PC-9 (cell line): ENCODE measurements around the gene KCNK10. TPM values are rescaled to one million over a fixed set of nuclear protein-coding genes. Genes with fewer than 3 reads are reported as not detected.

Experiments used
- BruUV-seq: library from RNA; stranded (reverse); fragments of 400-500 nt; replicated peaks from 2 replicates; lab custom pipeline; 2021; lab: Mats Ljungman, UMichigan
- CTCF ChIA-PET: fragments of 300-600 bp; sonication (Branson Sonifier 250); formaldehyde crosslinking; loops from one replicate; lab custom pipeline; 2022; ENCODE audit warnings: antibody characterized with exemption; lab: Charles Lee
- POLR2A ChIA-PET: fragments of 300-600 bp; sonication (Branson Sonifier 250); formaldehyde crosslinking; loops from one replicate; lab custom pipeline; 2022; ENCODE audit warnings: antibody characterized with exemption; ENCODE audit not compliant: unreplicated experiment; lab: Charles Lee
- DNase-seq, 2 experiments: peaks; one replicate each; pipeline versions ENCODE4 v3.0.0 to v3.0.0-alpha.2; 2015 to 2022; ENCODE audit warnings: mixed read lengths in 1 of 2
- H2AFZ ChIP-seq: fragments of 200-600 bp; sonication (generic); 2 replicates; pipeline ENCODE4 v1.8.1; 2017; ENCODE audit warnings: antibody characterized with exemption
- H3F3A ChIP-seq: fragments of 200-600 bp; sonication (generic); 2 replicates; pipeline ENCODE4 v1.8.1; 2017; ENCODE audit warnings: antibody characterized with exemption, mild to moderate bottlenecking, low read depth; ENCODE audit not compliant: insufficient read depth
- H3K27ac ChIP-seq: fragments of 200-600 bp; sonication (generic); 2 replicates; pipeline ENCODE4 v1.6.1; 2016; ENCODE audit warnings: mixed run types
- H3K27me3 ChIP-seq: fragments of 200-600 bp; sonication (generic); 2 replicates; pipeline ENCODE4 v1.6.1; 2016; ENCODE audit warnings: low read depth, mixed run types; ENCODE audit not compliant: insufficient read depth
- H3K36me3 ChIP-seq: fragments of 200-600 bp; sonication (generic); 2 replicates; pipeline ENCODE4 v1.6.1; 2016; ENCODE audit warnings: low read depth, mixed run types
- H3K4me1 ChIP-seq: fragments of 200-600 bp; sonication (generic); replicated peaks from 2 replicates; pipeline ENCODE4 v1.6.1; 2016; ENCODE audit warnings: mixed run types; ENCODE audit not compliant: insufficient read depth
- H3K4me2 ChIP-seq: fragments of 200-600 bp; sonication (generic); 2 replicates; pipeline ENCODE4 v1.6.1; 2017; ENCODE audit warnings: mixed run types
- H3K4me3 ChIP-seq: fragments of 200-600 bp; sonication (generic); 2 replicates; pipeline ENCODE4 v1.6.1; 2016; ENCODE audit warnings: mixed run types
- H3K79me2 ChIP-seq: fragments of 200-600 bp; sonication (generic); 2 replicates; pipeline ENCODE4 v1.6.1; 2017; ENCODE audit warnings: low read depth, mixed run types
- H3K9me2 ChIP-seq: fragments of 200-600 bp; sonication (generic); 2 replicates; pipeline ENCODE4 v1.8.1; 2017; ENCODE audit warnings: mild to moderate bottlenecking; ENCODE audit not compliant: insufficient read depth
- H3K9me3 ChIP-seq: fragments of 200-600 bp; sonication (generic); 2 replicates; pipeline ENCODE4 v1.8.1; 2016; ENCODE audit warnings: low read depth; ENCODE audit not compliant: insufficient read depth
- H4K20me1 ChIP-seq: fragments of 200-600 bp; sonication (generic); 2 replicates; pipeline ENCODE4 v1.8.1; 2017; ENCODE audit not compliant: insufficient read depth
- CTCF ChIP-seq: fragments of 200-600 bp; sonication (generic); conservative IDR thresholded peaks from 2 replicates; pipeline ENCODE4 v1.6.1; 2017; ENCODE audit warnings: mixed run types, antibody characterized with exemption, mild to moderate bottlenecking, moderate library complexity
- EZH2 ChIP-seq: fragments of 200-600 bp; sonication (generic); IDR thresholded peaks from 2 replicates; pipeline ENCODE4 v1.8.0; 2017; ENCODE audit warnings: antibody characterized with exemption, low read depth
- intact Hi-C: fragments of 100-400 bp; cut with micrococcal nuclease; formaldehyde crosslinking; loops from one replicate; pipeline ENCODE4 v1.10.0; 2022; ENCODE audit not compliant: unreplicated experiment
- total RNA-seq: library from RNA; stranded (reverse); gene quantifications from 2 replicates; pipeline ENCODE4 v1.2.3, GENCODE V29; 2021

KCNK10 gene
- total RNA-seq, 1 experiment from 2014 or later, result not detected

- no peaks in the 10 kb centered on the region for H3K9me3 ChIP-seq
- no peak overlapping the region for H3K27ac ChIP-seq
- POLR2A ChIA-PET, result no interaction called here
- TF ChIP-seq CTCF (no peak), EZH2 (no peak)
- no peaks in the 10 kb centered on the region for H3K79me2 ChIP-seq
- no peaks in the 10 kb centered on the region for H3F3A ChIP-seq
- DNase-seq, result no peak
- H3K9me2 ChIP-seq, result no peaks in the 10 kb centered on the region
- H2AFZ ChIP-seq, result no peak overlapping the region
- no peaks in the 10 kb centered on the region for H3K36me3 ChIP-seq
- no peak overlapping the region for H3K4me3 ChIP-seq
- peaks cover 39% of the 10 kb centered on the region for H3K27me3 ChIP-seq
- CTCF ChIA-PET, result no interaction called here
- H3K4me1 ChIP-seq, result no peaks in the 10 kb centered on the region
- BruUV-seq, result no TSS peak
- intact Hi-C loops, result no loop called here
- H4K20me1 ChIP-seq, result no peaks in the 10 kb centered on the region
- no peak overlapping the region for H3K4me2 ChIP-seq
Measured at GRCh38 chr14:88258021-88258420, 65.0 kb downstream of the KCNK10 start.

- ChIA-PET POLR2A (no interaction called here), CTCF (no interaction called here)
- Histone ChIP-seq H4K20me1 (no peaks in the 10 kb centered on the region), H3K27me3 (peaks cover 34% of the 10 kb centered on the region), H3F3A (no peaks in the 10 kb centered on the region), H3K9me2 (no peaks in the 10 kb centered on the region), H2AFZ (no peak overlapping the region), H3K79me2 (no peaks in the 10 kb centered on the region), H3K27ac (no peak overlapping the region), H3K4me2 (no peak overlapping the region), H3K36me3 (no peaks in the 10 kb centered on the region), H3K4me3 (no peak overlapping the region), H3K9me3 (no peaks in the 10 kb centered on the region), H3K4me1 (no peaks in the 10 kb centered on the region)
- intact Hi-C loops, result no loop called here
- no peak for TF ChIP-seq CTCF
- TF ChIP-seq EZH2, result no peak
- BruUV-seq, result no TSS peak
- no peak for DNase-seq
Measured at GRCh38 chr14:88256997-88257950, 65.8 kb downstream of the KCNK10 start.

GRCh38 chr14:88255798-88256197 is 67.3 kb downstream of the KCNK10 start:
- no peak for DNase-seq
- ChIA-PET POLR2A (no interaction called here), CTCF (no interaction called here)
- no peak overlapping the region for H3K4me3 ChIP-seq
- TF ChIP-seq EZH2 (no peak), CTCF (no peak)
- no peaks in the 10 kb centered on the region for H3K79me2 ChIP-seq
- H3K27me3 ChIP-seq, result peaks cover 23% of the 10 kb centered on the region
- intact Hi-C loops, result no loop called here
- no peaks in the 10 kb centered on the region for H4K20me1 ChIP-seq
- no peaks in the 10 kb centered on the region for H3K36me3 ChIP-seq
- H3K27ac ChIP-seq, result no peak overlapping the region
- H2AFZ ChIP-seq, result no peak overlapping the region
- H3K4me1 ChIP-seq, result no peaks in the 10 kb centered on the region
- H3K4me2 ChIP-seq, result no peak overlapping the region
- H3F3A ChIP-seq, result no peaks in the 10 kb centered on the region
- BruUV-seq, result no TSS peak
- no peaks in the 10 kb centered on the region for H3K9me2 ChIP-seq
- no peaks in the 10 kb centered on the region for H3K9me3 ChIP-seq
